GM12892 (cell line): ENCODE measurements around the gene PRSS3.
"Not testable (repeated sequence)": the region's sequence is repeated elsewhere in the genome, so short reads cannot be mapped to it uniquely, and the experiment has no call there.

Experiments
- POLR2A ChIP-seq: IDR thresholded peaks from 2 replicates; pipeline ENCODE4 v1.6.1; 2011; ENCODE audit warnings: low read depth, low read length, control low read depth
- TAF1 ChIP-seq: IDR thresholded peaks from 2 replicates; pipeline ENCODE4 v1.6.1; 2011; ENCODE audit warnings: low read depth, mild to moderate bottlenecking, control low read depth, low read length, borderline replicate concordance

- not testable (repeated sequence) for TF ChIP-seq POLR2A, TAF1
Observed at GRCh38 chr9:33759648-33760047, 35.7 kb upstream of the PRSS3 start.
